Measurements from ENCODE around the gene PCDHGC3. TPM values are rescaled to one million over a fixed set of nuclear protein-coding genes. Genes with fewer than 3 reads are reported as not detected.

The PCDHGC3 gene
- total and polyA plus RNA-seq, 9 of the 15 experiments (the other 6 are each of a cell fraction or from before 2014, with no cell fraction given) = 0.07 TPM; not detected in 8

GRCh38 chr5:141430332-141431113 lies 45.2 kb upstream of the PCDHGC3 start, which contains the start of gene PCDHGA12:
Gene PCDHGA12, plus strand, starts transcription at chr5:141430507. Its CDS starts 253 bp downstream, at chr5:141430760.
- no peaks in the 10 kb centered on the region for H3K9me1 ChIP-seq (ENCODE audit: control insufficient read depth, insufficient read depth, low read length)
- WGBS (ENCODE audit: insufficient coverage, low coverage, missing lambda C conversion rate) = 14% methylated on average over 33 of the region's 33 CpGs
- H3K79me2 ChIP-seq (ENCODE audit: control insufficient read depth, insufficient read depth, low read length) = no peaks in the 10 kb centered on the region
- DNase-seq (ENCODE audit: extremely low read depth in 1 of 4, low spot score in 3 of 4) (peak; percentile 19 to 52 (median 32)), FAIRE-seq (peak; percentile 6), ATAC-seq (peak; percentile 83)
- no peak within 1 kb of the TSS for H3K4me3 ChIP-seq
- ChIA-PET POLR2A (interaction anchor here (0.7 to 1.1 kb wide), 3 partner anchors 63 to 94 kb away, joined by 3 to 4 read pairs (median 3); no protein-coding TSS in a partner anchor), CTCF (ENCODE audit: low intra/inter-chr PET ratio) (interaction anchor here (0.6 to 0.7 kb wide), 5 partner anchors 10 to 1713 kb away, joined by 3 to 6 read pairs (median 3); no protein-coding TSS in a partner anchor)
- peaks cover 0 to 22% of the 10 kb centered on the region in 2 experiments; a peak in 2 of 5 replicates for H3K4me1 ChIP-seq (replicated peaks in 1 of 2; ENCODE audit: control insufficient read depth in 2 of 2, insufficient read depth in 2 of 2, low read length in 2 of 2)
- no peak within 1 kb of the TSS for H3K4me2 ChIP-seq (ENCODE audit: insufficient read depth, low read length)
- no TSS peak for BruUV-seq (replicated peaks)
- H3K27ac ChIP-seq (ENCODE audit: extremely low read depth, low read depth, low read length) = no peak within 1 kb of the TSS
- no peak within 1 kb of the TSS for H2AFZ ChIP-seq (ENCODE audit: low read depth, low read length)
- in situ Hi-C loops (cut with MboI) (no loop called here), intact Hi-C loops (cut with micrococcal nuclease) (no loop called here)
- H3K9ac ChIP-seq (ENCODE audit: insufficient read depth in 1 of 2, low read depth in 2 of 2, low read length in 2 of 2) = no peak within 1 kb of the TSS
- peaks cover 10 to 37% of the 10 kb centered on the region in 2 experiments; a peak in 3 of 5 replicates for H3K27me3 ChIP-seq (ENCODE audit: control insufficient read depth in 2 of 2, insufficient read depth in 2 of 2, low read length in 2 of 2)
- no peaks in the 10 kb centered on the region for H4K20me1 ChIP-seq (replicated peaks; ENCODE audit: control insufficient read depth, insufficient read depth, low read length)
- TF ChIP-seq REST (IDR thresholded peaks at IDR 0.05; ENCODE audit: borderline replicate concordance) (0 out of 2 replicates have a peak, but pooled peaks have one; percentile 10), REST (CRISPR knock-in tag; IDR thresholded peaks at IDR 0.05; ENCODE audit: low read depth) (no peak), ELF2 (CRISPR knock-in tag; IDR thresholded peaks at IDR 0.05) (no peak), ARID3A (IDR thresholded peaks at IDR 0.05; ENCODE audit: borderline replicate concordance, low read depth, low read length) (peak; percentile 67; the same call in 1 of the 2 replicates), RAD21 (CRISPR knock-in tag; conservative IDR thresholded peaks at IDR 0.05 in 1 of 2, IDR thresholded peaks at IDR 0.05 in 1 of 2) (peak in 1 of 2 experiments; percentile 60; a peak in 2 of 4 replicates), HMG20B (CRISPR knock-in tag; IDR thresholded peaks at IDR 0.05) (no peak), WHSC1 (IDR thresholded peaks at IDR 0.05; ENCODE audit: low read length) (no peak)
- TF ChIP-seq, protein P1, sequence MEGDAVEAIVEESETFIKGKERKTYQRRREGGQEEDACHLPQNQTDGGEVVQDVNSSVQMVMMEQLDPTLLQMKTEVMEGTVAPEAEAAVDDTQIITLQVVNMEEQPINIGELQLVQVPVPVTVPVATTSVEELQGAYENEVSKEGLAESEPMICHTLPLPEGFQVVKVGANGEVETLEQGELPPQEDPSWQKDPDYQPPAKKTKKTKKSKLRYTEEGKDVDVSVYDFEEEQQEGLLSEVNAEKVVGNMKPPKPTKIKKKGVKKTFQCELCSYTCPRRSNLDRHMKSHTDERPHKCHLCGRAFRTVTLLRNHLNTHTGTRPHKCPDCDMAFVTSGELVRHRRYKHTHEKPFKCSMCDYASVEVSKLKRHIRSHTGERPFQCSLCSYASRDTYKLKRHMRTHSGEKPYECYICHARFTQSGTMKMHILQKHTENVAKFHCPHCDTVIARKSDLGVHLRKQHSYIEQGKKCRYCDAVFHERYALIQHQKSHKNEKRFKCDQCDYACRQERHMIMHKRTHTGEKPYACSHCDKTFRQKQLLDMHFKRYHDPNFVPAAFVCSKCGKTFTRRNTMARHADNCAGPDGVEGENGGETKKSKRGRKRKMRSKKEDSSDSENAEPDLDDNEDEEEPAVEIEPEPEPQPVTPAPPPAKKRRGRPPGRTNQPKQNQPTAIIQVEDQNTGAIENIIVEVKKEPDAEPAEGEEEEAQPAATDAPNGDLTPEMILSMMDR (IDR thresholded peaks at IDR 0.05 in 2 of 3, conservative IDR thresholded peaks at IDR 0.05 in 1 of 3; ENCODE audit: insufficient read depth in 2 of 3, low read depth in 1 of 3, low read length in 3 of 3) = peak; percentile 53 to 85 (median 72)
- no peaks in the 10 kb centered on the region; the same call in 1 of the 2 replicates for H3K9me3 ChIP-seq (replicated peaks; ENCODE audit: control insufficient read depth, insufficient read depth, low read depth, low read length)
- H3K36me3 ChIP-seq (ENCODE audit: control insufficient read depth, insufficient read depth, low read length) = no peaks in the 10 kb centered on the region
